Immature natural killer cell (primary cell): ENCODE data around the gene DYNLT3. TPM values are rescaled to one million over a fixed set of nuclear protein-coding genes. Genes with fewer than 3 reads are reported as not detected.

Source experiments
- DNase-seq, 3 donors: peaks; one replicate each; pipeline ENCODE4 v3.0.0; 2022; ENCODE audit warnings: mixed read lengths in 1 of 3
- H3K27ac Mint-ChIP-seq, 6 donors: one replicate each; pipeline ENCODE4 v1.8.0; 2020; ENCODE audit warnings: mixed read lengths in 6 of 6, mild to moderate bottlenecking in 5 of 6, inconsistent platforms in 4 of 6, moderate library complexity in 3 of 6
- H3K27me3 Mint-ChIP-seq, 3 donors: one replicate each; pipeline ENCODE4 v1.8.0; 2020 to 2021; ENCODE audit warnings: low read depth in 3 of 3, mild to moderate bottlenecking in 3 of 3, mixed read lengths in 3 of 3, moderate library complexity in 3 of 3, inconsistent platforms in 1 of 3
- H3K36me3 Mint-ChIP-seq, 3 donors: one replicate each; pipeline ENCODE4 v1.8.0; 2020; ENCODE audit warnings: mixed read lengths in 3 of 3, inconsistent platforms in 2 of 3, mild to moderate bottlenecking in 2 of 3
- H3K4me1 Mint-ChIP-seq, 2 donors: one replicate each; pipeline ENCODE4 v1.8.0; 2020; ENCODE audit warnings: inconsistent platforms in 2 of 2, mild to moderate bottlenecking in 2 of 2, mixed read lengths in 2 of 2, moderate library complexity in 1 of 2
- H3K4me3 Mint-ChIP-seq, 5 donors: one replicate each; pipeline ENCODE4 v1.8.0; 2020; ENCODE audit warnings: mild to moderate bottlenecking in 5 of 5, mixed read lengths in 5 of 5, inconsistent platforms in 3 of 5, moderate library complexity in 3 of 5
- H3K9me3 Mint-ChIP-seq, 6 donors: one replicate each; pipeline ENCODE4 v1.8.0; 2020; ENCODE audit warnings: mild to moderate bottlenecking in 6 of 6, mixed read lengths in 6 of 6, inconsistent platforms in 4 of 6, moderate library complexity in 3 of 6
- polyA plus RNA-seq, 3 donors: library from polyadenylated mRNA; unstranded; fragments of 300-500 nt; fragmentation: Illumina TruSeq; gene quantifications; one replicate each; pipeline ENCODE4 v1.2.3, GENCODE V29; 2021

DYNLT3 gene
- polyA plus RNA-seq, 3 donors from 2014 or later: 24.4 to 43.0 (median 26.5) TPM

GRCh38 chrX:37799936-37800335 lies 47.4 kb downstream of the DYNLT3 start:
- DNase-seq: no peak
- Mint-ChIP-seq H3K27me3 (peaks cover 2 to 6% (median 2%) of the 10 kb centered on the region in 3 donors), H3K4me1 (peaks cover 0 to 3% of the 10 kb centered on the region in 2 donors), H3K9me3 (peaks cover 0 to 2% (median 0%) of the 10 kb centered on the region in 6 donors), H3K27ac (no peak overlapping the region), H3K36me3 (no peaks in the 10 kb centered on the region), H3K4me3 (no peak overlapping the region)

GRCh38 chrX:37796805-37797204 lies 50.6 kb downstream of the DYNLT3 start:
- peaks cover 0 to 7% (median 2%) of the 10 kb centered on the region in 3 donors for H3K27me3 Mint-ChIP-seq
- H3K27ac Mint-ChIP-seq: no peak overlapping the region
- H3K4me1 Mint-ChIP-seq: peaks cover 5 to 7% of the 10 kb centered on the region in 2 donors
- DNase-seq: no peak
- H3K4me3 Mint-ChIP-seq: no peak overlapping the region
- H3K36me3 Mint-ChIP-seq: no peaks in the 10 kb centered on the region
- no peaks in the 10 kb centered on the region for H3K9me3 Mint-ChIP-seq

GRCh38 chrX:37796310-37796709 lies 51.1 kb downstream of the DYNLT3 start:
- peaks cover 5 to 7% of the 10 kb centered on the region in 2 donors for H3K4me1 Mint-ChIP-seq
- peaks cover 0 to 5% (median 2%) of the 10 kb centered on the region in 3 donors for H3K27me3 Mint-ChIP-seq
- H3K36me3 Mint-ChIP-seq: no peaks in the 10 kb centered on the region
- no peak overlapping the region for H3K4me3 Mint-ChIP-seq
- H3K27ac Mint-ChIP-seq: no peak overlapping the region
- H3K9me3 Mint-ChIP-seq: no peaks in the 10 kb centered on the region
- DNase-seq: no peak

Other genes with a start within 250 kb of the DYNLT3 start
- under 1 TPM in 2 of 3 donors, not detected in 1; 0.08 to 0.11 TPM for gene XK, start 161.8 kb downstream of the DYNLT3 start, polyA plus RNA-seq
- 1 to 10 TPM; 1.2 to 4.0 (median 2.3) TPM for gene CYBB, start 67.5 kb downstream of the DYNLT3 start, polyA plus RNA-seq
- gene SYTL5, start 159.0 kb upstream of the DYNLT3 start, polyA plus RNA-seq: not detected